Measurements from ENCODE around the gene NFATC4.
"Not testable (repeated sequence)": the region's sequence is repeated elsewhere in the genome, so short reads cannot be mapped to it uniquely, and the experiment has no call there.

The NFATC4 gene

GRCh38 chr14:24367514-24368211, at the start of gene NFATC4:
TSS of gene NFATC4 (plus strand) at chr14:24368184. CDS start at chr14:24368341, 157 bp downstream.
- in situ Hi-C loops (cut with MboI; ENCODE audit: low sequenced_read_pairs): no loop called here

GRCh38 chr14:24321212-24321975, 46.6 kb upstream of the NFATC4 start:
- in situ Hi-C loops (cut with MboI; ENCODE audit: low sequenced_read_pairs): no loop called here

GRCh38 chr14:24322672-24323071, 45.3 kb upstream of the NFATC4 start:
- in situ Hi-C loops (cut with MboI; ENCODE audit: low sequenced_read_pairs): no loop called here

- in situ Hi-C loops (cut with MboI; ENCODE audit: low sequenced_read_pairs): no loop called here
Observed at GRCh38 chr14:24323341-24323740, 44.6 kb upstream of the NFATC4 start.

GRCh38 chr14:24324024-24324423, 44.0 kb upstream of the NFATC4 start:
- in situ Hi-C loops (cut with MboI; ENCODE audit: low sequenced_read_pairs): no loop called here

- in situ Hi-C loops (cut with MboI; ENCODE audit: low sequenced_read_pairs): no loop called here
Observed at GRCh38 chr14:24325041-24325530, 42.9 kb upstream of the NFATC4 start.

- in situ Hi-C loops (cut with MboI; ENCODE audit: low sequenced_read_pairs): no loop called here
Observed at GRCh38 chr14:24325963-24326362, 42.0 kb upstream of the NFATC4 start.

GRCh38 chr14:24327303-24327702, 40.7 kb upstream of the NFATC4 start:
- in situ Hi-C loops (cut with MboI; ENCODE audit: low sequenced_read_pairs): no loop called here

- in situ Hi-C loops (cut with MboI; ENCODE audit: low sequenced_read_pairs): not testable (repeated sequence)
Observed at GRCh38 chr14:24327914-24328313, 40.1 kb upstream of the NFATC4 start.

- in situ Hi-C loops (cut with MboI; ENCODE audit: low sequenced_read_pairs): no loop called here
Observed at GRCh38 chr14:24329073-24329663, 38.8 kb upstream of the NFATC4 start.

GRCh38 chr14:24329736-24330135, 38.2 kb upstream of the NFATC4 start:
- in situ Hi-C loops (cut with MboI; ENCODE audit: low sequenced_read_pairs): loop anchor here (5.0 kb wide), 1 partner anchor 108 kb away; no protein-coding TSS in a partner anchor

GRCh38 chr14:24330973-24331674, 36.9 kb upstream of the NFATC4 start:
- in situ Hi-C loops (cut with MboI; ENCODE audit: low sequenced_read_pairs): loop anchor here (5.0 kb wide), 1 partner anchor 106 kb away; no protein-coding TSS in a partner anchor

GRCh38 chr14:24331731-24332267, 36.2 kb upstream of the NFATC4 start:
- in situ Hi-C loops (cut with MboI; ENCODE audit: low sequenced_read_pairs): loop anchor here (5.0 kb wide), 1 partner anchor 106 kb away; no protein-coding TSS in a partner anchor

- in situ Hi-C loops (cut with MboI; ENCODE audit: low sequenced_read_pairs): loop anchor here (5.0 kb wide), 1 partner anchor 105 kb away; no protein-coding TSS in a partner anchor
Observed at GRCh38 chr14:24332268-24332993, 35.6 kb upstream of the NFATC4 start.

- in situ Hi-C loops (cut with MboI; ENCODE audit: low sequenced_read_pairs): loop anchor here (5.0 kb wide), 1 partner anchor 103 kb away; no protein-coding TSS in a partner anchor
Observed at GRCh38 chr14:24334431-24335291, 33.3 kb upstream of the NFATC4 start, which contains the start of gene ADCY4. TSS of gene ADCY4 (minus strand) at chr14:24335071. CDS start at chr14:24334652, 419 bp downstream.

GRCh38 chr14:24335461-24336171, 32.4 kb upstream of the NFATC4 start:
- in situ Hi-C loops (cut with MboI; ENCODE audit: low sequenced_read_pairs): no loop called here

GRCh38 chr14:24337144-24337823, 30.7 kb upstream of the NFATC4 start:
- in situ Hi-C loops (cut with MboI; ENCODE audit: low sequenced_read_pairs): no loop called here

GRCh38 chr14:24337824-24338175, 30.2 kb upstream of the NFATC4 start:
- in situ Hi-C loops (cut with MboI; ENCODE audit: low sequenced_read_pairs): no loop called here

Data from HL-60/S4 (cell line).